ENCODE results near the gene RPTOR.

The RPTOR gene

GRCh38 chr17:81008140-81008539, 463.5 kb downstream of the RPTOR start:
- no peak for DNase-seq (ENCODE audit: low read depth)
- in situ Hi-C loops (cut with HindIII; ENCODE audit: low sequenced_read_pairs): no loop called here
- no peak overlapping the region for H3K4me3 ChIP-seq (ENCODE audit: low read depth, low read length)
- no peak for TF ChIP-seq CTCF (IDR thresholded peaks at IDR 0.05; ENCODE audit: low read depth, low read length, missing control alignments)

DNA sequence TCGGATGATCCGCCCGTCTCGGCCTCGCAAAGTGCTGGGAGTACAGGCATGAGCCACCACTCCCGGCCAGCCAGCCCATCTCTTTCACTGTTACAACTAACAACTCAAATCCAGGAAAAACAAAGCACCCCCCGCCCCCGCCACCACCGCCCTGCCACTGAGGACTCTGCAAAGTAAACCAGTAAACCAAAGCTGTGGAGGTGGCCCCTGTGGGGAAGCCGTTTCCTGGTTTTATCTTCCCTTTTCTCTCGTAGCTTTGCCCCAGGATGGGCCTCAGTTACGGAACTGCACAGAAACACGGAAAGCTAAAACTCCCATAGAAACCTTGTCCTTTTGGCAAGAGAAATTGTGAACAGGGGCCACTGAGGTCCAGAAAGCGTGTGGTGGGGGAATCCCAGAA, 464.5 kb downstream of the RPTOR start:
- no peak overlapping the region for H3K4me3 ChIP-seq (ENCODE audit: low read depth, low read length)
- no peak for DNase-seq (ENCODE audit: low read depth)
- in situ Hi-C loops (cut with HindIII; ENCODE audit: low sequenced_read_pairs): no loop called here
- TF ChIP-seq CTCF (IDR thresholded peaks at IDR 0.05; ENCODE audit: low read depth, low read length, missing control alignments): no peak

DNA sequence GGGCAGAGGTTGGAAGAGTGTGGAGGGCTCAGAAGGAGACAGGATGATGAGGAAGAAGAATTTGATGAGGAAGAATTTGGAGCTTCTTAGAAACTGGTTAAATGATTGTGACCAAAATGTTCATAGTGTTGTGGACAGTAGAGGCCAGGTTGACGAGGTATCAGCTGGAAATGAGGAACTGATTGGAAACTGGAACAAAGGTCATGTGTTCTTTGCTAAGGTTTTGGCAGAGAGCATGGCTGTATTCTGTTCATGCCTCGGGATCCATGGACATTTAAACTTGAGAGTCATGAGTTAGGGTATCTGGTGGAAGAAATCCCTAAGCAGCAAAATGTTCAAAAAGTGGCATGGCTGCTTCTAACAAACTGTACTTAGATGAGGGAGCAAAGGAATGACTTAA, 466.3 kb downstream of the RPTOR start:
- DNase-seq (ENCODE audit: low read depth): no peak
- no peak for TF ChIP-seq CTCF (IDR thresholded peaks at IDR 0.05; ENCODE audit: low read depth, low read length, missing control alignments)
- in situ Hi-C loops (cut with HindIII; ENCODE audit: low sequenced_read_pairs): no loop called here
- H3K4me3 ChIP-seq (ENCODE audit: low read depth, low read length): no peak overlapping the region

DNA sequence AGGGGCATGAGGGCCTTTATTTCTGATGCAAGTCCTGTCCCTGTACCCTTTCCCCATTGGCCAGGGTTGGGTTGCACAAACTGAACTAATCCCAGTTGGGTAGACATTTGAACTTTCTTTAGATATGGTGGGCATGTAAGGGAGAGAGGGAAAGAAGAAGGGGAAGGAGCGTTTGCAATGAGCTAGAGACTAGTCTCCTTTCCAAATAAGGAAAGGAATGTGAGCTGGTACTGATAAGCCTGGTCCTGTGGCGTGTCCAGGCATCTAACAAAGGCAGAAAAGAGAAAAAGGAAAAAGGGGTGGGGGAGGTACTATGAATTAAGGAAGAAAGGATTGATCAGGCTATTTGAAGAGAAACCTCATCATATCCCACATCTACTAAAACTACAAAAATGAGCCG, 467.3 kb downstream of the RPTOR start:
- in situ Hi-C loops (cut with HindIII; ENCODE audit: low sequenced_read_pairs): no loop called here
- DNase-seq (ENCODE audit: low read depth): no peak
- no peak for TF ChIP-seq CTCF (IDR thresholded peaks at IDR 0.05; ENCODE audit: low read depth, low read length, missing control alignments)
- H3K4me3 ChIP-seq (ENCODE audit: low read depth, low read length): no peak overlapping the region

DNA sequence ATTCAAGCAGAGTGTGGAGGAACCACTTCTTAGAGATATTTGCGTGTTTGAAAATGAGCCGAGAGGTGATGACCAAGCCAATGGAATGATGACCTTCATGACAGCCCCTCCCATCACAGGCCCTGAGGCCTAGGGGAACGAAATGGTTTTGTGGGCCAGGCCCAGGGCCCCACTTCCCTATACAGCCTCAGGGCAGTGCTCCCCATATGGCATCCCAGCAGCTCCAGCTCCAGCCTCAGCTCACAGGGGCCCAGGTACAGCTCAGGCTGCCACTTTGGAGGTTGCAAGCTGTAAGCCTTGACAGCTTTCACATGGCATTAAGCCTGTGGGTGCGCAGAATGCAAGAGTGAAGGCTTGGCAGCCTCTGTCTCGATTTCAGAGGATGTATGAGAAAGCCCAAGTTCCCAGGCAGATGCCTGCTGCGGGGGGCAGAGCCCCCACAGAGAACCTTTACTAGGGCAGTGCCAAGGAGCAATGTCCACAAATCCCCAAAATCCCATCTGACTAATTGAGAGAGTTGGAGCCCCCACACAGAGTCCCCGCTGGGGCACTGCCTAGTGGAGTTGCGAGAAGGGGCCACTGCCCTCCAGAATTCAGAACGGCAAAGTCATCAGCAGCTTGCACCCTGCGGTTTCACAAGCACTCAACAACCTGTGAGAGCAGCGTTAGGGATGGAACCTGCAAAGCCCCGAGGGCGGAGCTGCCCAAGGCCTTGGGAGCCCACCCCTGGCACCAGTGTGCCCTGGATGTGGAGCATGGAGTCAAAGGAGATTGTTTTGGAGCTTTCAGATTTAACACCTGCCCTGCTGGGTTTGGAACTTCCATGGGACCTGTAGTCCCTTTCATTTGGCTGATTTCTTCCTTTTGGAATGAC, 468.2 kb downstream of the RPTOR start:
- in situ Hi-C loops (cut with HindIII; ENCODE audit: low sequenced_read_pairs): no loop called here
- TF ChIP-seq CTCF (IDR thresholded peaks at IDR 0.05; ENCODE audit: low read depth, low read length, missing control alignments): no peak

GRCh38 chr17:81013642-81014041, 469.0 kb downstream of the RPTOR start:
- no peak for TF ChIP-seq CTCF (IDR thresholded peaks at IDR 0.05; ENCODE audit: low read depth, low read length, missing control alignments)

More for the DNA sequence above, 468.2 kb downstream of the RPTOR start:
- DNase-seq (ENCODE audit: low read depth): no peak
- H3K4me3 ChIP-seq (ENCODE audit: low read depth, low read length): no peak overlapping the region

More at GRCh38 chr17:81013642-81014041, 469.0 kb downstream of the RPTOR start:
- in situ Hi-C loops (cut with HindIII; ENCODE audit: low sequenced_read_pairs): no loop called here
- no peak overlapping the region for H3K4me3 ChIP-seq (ENCODE audit: low read depth, low read length)
- DNase-seq (ENCODE audit: low read depth): no peak
